Hepatocyte (in vitro differentiated cells): Measurements from ENCODE around the gene BCAS3. TPM values are rescaled to one million over a fixed set of nuclear protein-coding genes. Genes with fewer than 3 reads are reported as not detected.

Source experiments
- DNase-seq: peaks from one replicate; pipeline ENCODE4 v3.0.0-alpha.2; 2016; ENCODE audit warnings: low spot score
- H2AFZ ChIP-seq: fragments of 200-600 bp; sonication (generic); 2 replicates; pipeline ENCODE4 v1.6.0; 2016; ENCODE audit warnings: antibody characterized with exemption, mild to moderate bottlenecking
- H3K27ac ChIP-seq: fragments of 200-600 bp; sonication (generic); 2 replicates; pipeline ENCODE4 v1.5.1; 2016; ENCODE audit warnings: mild to moderate bottlenecking
- H3K27me3 ChIP-seq: fragments of 200-600 bp; sonication (generic); 2 replicates; pipeline ENCODE4 v1.6.1; 2016
- H3K36me3 ChIP-seq: fragments of 200-600 bp; sonication (generic); replicated peaks from 2 replicates; pipeline ENCODE4 v1.5.1; 2016; ENCODE audit warnings: low read depth; ENCODE audit not compliant: insufficient read depth
- H3K4me1 ChIP-seq: fragments of 200-600 bp; sonication (generic); 2 replicates; pipeline ENCODE4 v1.5.1; 2016; ENCODE audit warnings: mild to moderate bottlenecking, moderate library complexity; ENCODE audit not compliant: insufficient read depth
- H3K4me2 ChIP-seq: fragments of 200-600 bp; sonication (generic); 2 replicates; pipeline ENCODE4 v1.6.0; 2016
- H3K4me3 ChIP-seq: fragments of 200-600 bp; sonication (generic); 2 replicates; pipeline ENCODE4 v1.5.1; 2016; ENCODE audit warnings: mild to moderate bottlenecking
- H3K79me2 ChIP-seq: fragments of 200-600 bp; sonication (generic); 2 replicates; pipeline ENCODE4 v1.6.0; 2017; ENCODE audit warnings: mild to moderate bottlenecking
- H3K9me2 ChIP-seq: fragments of 200-600 bp; sonication (generic); replicated peaks from 2 replicates; pipeline ENCODE4 v1.6.0; 2017; ENCODE audit warnings: mild to moderate bottlenecking; ENCODE audit not compliant: insufficient read depth
- H3K9me3 ChIP-seq: fragments of 200-600 bp; sonication (generic); 2 replicates; pipeline ENCODE4 v1.5.1; 2016; ENCODE audit warnings: low read depth, mild to moderate bottlenecking
- H4K20me1 ChIP-seq: fragments of 200-600 bp; sonication (generic); 2 replicates; pipeline ENCODE4 v1.6.0; 2016; ENCODE audit warnings: mild to moderate bottlenecking; ENCODE audit not compliant: insufficient read depth, poor library complexity, severe bottlenecking
- EZH2 ChIP-seq: fragments of 200-600 bp; sonication (generic); IDR thresholded peaks from 2 replicates; pipeline ENCODE4 v1.6.1; 2016; ENCODE audit warnings: antibody characterized with exemption, mild to moderate bottlenecking, borderline replicate concordance
- EZH2phosphoT487 ChIP-seq: fragments of 200-600 bp; sonication (generic); IDR thresholded peaks from one replicate; pipeline ENCODE4 v1.6.1; 2018; ENCODE audit warnings: antibody characterized with exemption, mild to moderate bottlenecking, low read depth, moderate library complexity; ENCODE audit not compliant: unreplicated experiment, severe bottlenecking
- WGBS: methylation state at CpG from one replicate; pipeline ENCODE4 v1.1.6; 2016; ENCODE audit warnings: low lambda C conversion rate; ENCODE audit errors: missing lambda C conversion rate; 5-methylcytosine and 5-hydroxymethylcytosine counted together
- polyA plus RNA-seq: library from polyadenylated mRNA; unstranded; fragments of >200 nt; fragmentation: Nextera tagmentation; extraction: Ambion mirVana; gene quantifications from 2 replicates; pipeline ENCODE4 v1.2.1, GENCODE V29; 2016
- total RNA-seq: library from RNA; depleted of rRNA; stranded (reverse); fragments of >200 nt; gene quantifications from 2 replicates; pipeline ENCODE4 v1.2.3, GENCODE V29; 2014
- TF ChIP-seq, protein P1 (sequence below): fragments of 200-600 bp; sonication (generic); IDR thresholded peaks from 2 replicates; pipeline ENCODE4 v1.5.1; 2016; ENCODE audit warnings: antibody characterized with exemption, mild to moderate bottlenecking; ENCODE audit not compliant: poor library complexity

The BCAS3 gene
- total and polyA plus RNA-seq, 2 experiments from 2014 or later: 16.5 to 58.8 TPM

DNA sequence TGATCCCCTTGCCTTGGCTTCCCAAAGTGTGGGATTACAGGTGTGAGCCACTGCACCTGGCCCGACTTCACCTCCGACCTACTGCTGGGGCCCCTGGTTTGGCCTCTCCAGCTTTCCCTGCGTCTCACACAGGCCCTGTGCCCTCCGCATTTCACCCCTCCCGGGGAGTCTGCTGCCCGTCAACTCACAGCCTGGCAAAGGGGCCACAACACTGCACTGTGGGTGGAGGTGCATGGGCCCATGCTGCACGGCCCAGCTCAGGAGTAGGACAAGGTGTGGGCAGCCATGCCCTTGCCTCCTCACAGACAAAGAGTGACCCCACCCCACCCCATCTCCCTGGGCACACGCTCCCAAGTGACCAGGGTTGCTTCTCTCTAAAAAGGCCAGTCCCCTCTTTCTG lies 709.4 kb downstream of the BCAS3 start:
- H3K36me3 ChIP-seq: no peaks in the 10 kb centered on the region
- peaks cover 33% of the 10 kb centered on the region for H3K4me1 ChIP-seq
- no peak overlapping the region for H3K4me2 ChIP-seq
- no peak overlapping the region for H2AFZ ChIP-seq
- H3K9me2 ChIP-seq: no peaks in the 10 kb centered on the region
- H3K79me2 ChIP-seq: peaks cover 20% of the 10 kb centered on the region
- no peaks in the 10 kb centered on the region for H3K9me3 ChIP-seq
- TF ChIP-seq, protein P1, sequence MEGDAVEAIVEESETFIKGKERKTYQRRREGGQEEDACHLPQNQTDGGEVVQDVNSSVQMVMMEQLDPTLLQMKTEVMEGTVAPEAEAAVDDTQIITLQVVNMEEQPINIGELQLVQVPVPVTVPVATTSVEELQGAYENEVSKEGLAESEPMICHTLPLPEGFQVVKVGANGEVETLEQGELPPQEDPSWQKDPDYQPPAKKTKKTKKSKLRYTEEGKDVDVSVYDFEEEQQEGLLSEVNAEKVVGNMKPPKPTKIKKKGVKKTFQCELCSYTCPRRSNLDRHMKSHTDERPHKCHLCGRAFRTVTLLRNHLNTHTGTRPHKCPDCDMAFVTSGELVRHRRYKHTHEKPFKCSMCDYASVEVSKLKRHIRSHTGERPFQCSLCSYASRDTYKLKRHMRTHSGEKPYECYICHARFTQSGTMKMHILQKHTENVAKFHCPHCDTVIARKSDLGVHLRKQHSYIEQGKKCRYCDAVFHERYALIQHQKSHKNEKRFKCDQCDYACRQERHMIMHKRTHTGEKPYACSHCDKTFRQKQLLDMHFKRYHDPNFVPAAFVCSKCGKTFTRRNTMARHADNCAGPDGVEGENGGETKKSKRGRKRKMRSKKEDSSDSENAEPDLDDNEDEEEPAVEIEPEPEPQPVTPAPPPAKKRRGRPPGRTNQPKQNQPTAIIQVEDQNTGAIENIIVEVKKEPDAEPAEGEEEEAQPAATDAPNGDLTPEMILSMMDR: no peak
- TF ChIP-seq EZH2phosphoT487 (no peak), EZH2 (no peak)
- no peaks in the 10 kb centered on the region for H3K27me3 ChIP-seq
- DNase-seq: no peak
- no peaks in the 10 kb centered on the region for H4K20me1 ChIP-seq
- H3K4me3 ChIP-seq: no peak overlapping the region
- H3K27ac ChIP-seq: no peak overlapping the region
- 97% methylated on average over 8 of the region's 8 CpGs for WGBS

DNA sequence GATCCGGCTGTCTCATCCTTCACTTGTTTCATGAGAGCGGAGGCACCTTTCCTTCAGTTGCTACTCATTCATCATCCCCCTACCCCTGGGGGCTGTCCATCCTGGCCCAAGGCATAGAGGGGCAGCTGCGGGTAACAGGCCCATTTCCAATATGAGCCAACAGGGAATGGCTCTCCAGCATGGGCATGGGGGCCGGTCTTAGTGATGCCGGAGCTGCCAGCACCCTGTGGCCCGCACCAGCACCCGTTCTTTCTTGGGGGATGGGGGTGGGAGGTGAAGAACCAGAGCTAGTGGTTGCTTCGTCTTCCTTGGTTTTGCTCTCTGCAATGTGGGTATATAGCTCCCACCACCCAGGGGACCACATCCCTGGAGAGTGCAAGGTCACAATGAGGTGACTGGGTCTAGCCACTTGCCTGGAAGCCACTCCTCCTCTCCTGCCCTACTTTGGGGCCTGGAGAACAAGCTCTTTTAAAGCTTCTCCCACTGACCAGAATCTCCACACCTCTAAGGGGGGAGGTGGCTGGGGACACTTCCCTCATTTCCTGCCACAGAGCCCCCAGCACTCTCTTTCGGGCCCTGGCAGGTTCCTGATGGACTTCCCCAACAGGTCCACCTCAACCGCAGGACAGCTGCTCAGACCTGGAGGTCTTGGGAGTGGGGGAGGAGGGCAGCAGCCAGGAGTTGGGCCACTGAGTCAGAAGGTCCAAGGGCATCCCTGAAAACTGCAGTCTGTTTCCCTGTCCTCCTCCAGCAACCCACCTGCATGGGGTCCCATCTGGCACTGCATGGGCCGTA lies 710.1 kb downstream of the BCAS3 start:
- Histone ChIP-seq H3K4me3 (no peak overlapping the region), H2AFZ (no peak overlapping the region), H3K9me3 (no peaks in the 10 kb centered on the region), H3K4me1 (peaks cover 32% of the 10 kb centered on the region), H3K4me2 (no peak overlapping the region), H3K79me2 (peaks cover 25% of the 10 kb centered on the region), H3K27ac (no peak overlapping the region), H3K36me3 (no peaks in the 10 kb centered on the region), H4K20me1 (no peaks in the 10 kb centered on the region), H3K9me2 (no peaks in the 10 kb centered on the region), H3K27me3 (no peaks in the 10 kb centered on the region)
- TF ChIP-seq, protein P1: no peak
- TF ChIP-seq EZH2: no peak
- no peak for TF ChIP-seq EZH2phosphoT487
- no peak for DNase-seq
- 99% methylated on average over 11 of the region's 11 CpGs for WGBS

- WGBS: 87% methylated on average over 21 of the region's 21 CpGs
- H2AFZ ChIP-seq: no peak overlapping the region
Measured at GRCh38 chr17:61388561-61389356, 711.1 kb downstream of the BCAS3 start.

More at GRCh38 chr17:61388561-61389356, 711.1 kb downstream of the BCAS3 start:
- Histone ChIP-seq H3K4me3 (no peak overlapping the region), H3K27me3 (no peaks in the 10 kb centered on the region), H3K27ac (no peak overlapping the region), H3K4me1 (peaks cover 26% of the 10 kb centered on the region), H3K4me2 (no peak overlapping the region), H3K9me3 (no peaks in the 10 kb centered on the region), H3K36me3 (no peaks in the 10 kb centered on the region), H3K9me2 (no peaks in the 10 kb centered on the region), H4K20me1 (no peaks in the 10 kb centered on the region), H3K79me2 (peaks cover 30% of the 10 kb centered on the region)
- TF ChIP-seq EZH2phosphoT487 (no peak), EZH2 (no peak)
- TF ChIP-seq, protein P1: no peak
- no peak for DNase-seq
